NCI-H2196 (cell line): ENCODE measurements around the gene GMPR2.

Source experiments
- DNase-seq: peaks from one replicate; lab custom pipeline; 2025; ENCODE audit not compliant: unreplicated experiment; lab: John Stamatoyannopoulos, UW

GMPR2 gene

DNA sequence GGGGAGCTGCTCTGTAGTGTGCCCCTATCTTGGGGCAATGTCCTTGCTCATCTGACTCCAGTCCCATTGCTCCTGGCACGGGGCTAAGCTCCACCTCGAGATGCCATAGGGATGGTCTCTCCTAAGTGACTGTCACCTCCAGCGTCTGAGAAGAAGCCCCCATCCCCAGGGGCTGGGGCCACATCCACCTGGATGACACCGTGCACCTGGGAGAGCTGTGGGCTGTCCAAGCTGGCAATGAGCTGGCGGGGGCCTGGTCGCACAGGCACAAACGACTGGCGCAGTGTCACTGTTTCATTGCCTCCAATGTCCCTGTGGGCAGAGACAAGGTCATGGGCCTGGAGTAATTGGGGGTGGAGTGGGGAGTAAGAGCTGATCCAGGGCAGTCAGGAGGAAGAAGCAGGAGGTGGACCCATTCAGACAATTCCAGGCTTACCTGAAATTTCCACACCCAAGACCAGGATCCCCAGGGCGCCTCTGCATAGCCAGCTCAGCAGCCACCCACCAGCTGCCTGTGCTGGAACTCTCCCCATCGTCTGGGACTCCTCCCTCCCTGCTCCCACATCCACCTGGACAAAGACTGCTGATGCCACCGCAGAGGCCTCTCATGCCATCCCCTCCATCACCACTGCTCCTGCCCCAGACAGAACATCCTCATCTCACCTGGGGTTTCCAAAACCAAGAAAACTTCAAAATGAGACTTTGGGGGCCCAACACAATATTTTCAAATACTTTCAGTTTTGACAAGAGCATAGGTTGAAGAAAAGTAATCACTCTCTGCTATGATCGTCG lies 16.7 kb downstream of the GMPR2 start:
- DNase-seq, result no peak

DNA sequence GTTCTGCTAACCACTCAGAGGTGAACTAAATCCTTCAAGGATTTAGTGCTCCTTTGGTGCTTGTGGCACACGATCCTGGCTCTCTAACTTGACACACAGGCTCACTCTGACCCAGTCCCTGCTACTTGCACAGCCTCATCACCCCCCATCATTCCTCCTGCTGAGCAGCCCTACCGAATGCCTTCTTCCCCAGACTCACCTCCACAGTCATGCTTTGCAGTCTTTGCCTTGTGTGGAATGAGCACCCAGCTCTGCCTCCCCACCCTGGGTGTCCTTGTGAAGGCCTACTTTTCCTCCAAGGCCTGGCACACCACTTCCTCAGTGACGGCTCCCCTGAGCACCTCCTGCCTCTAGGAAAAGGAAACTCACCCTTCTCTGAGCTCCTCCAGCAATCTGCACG lies 17.6 kb downstream of the GMPR2 start:
- no peak for DNase-seq

DNA sequence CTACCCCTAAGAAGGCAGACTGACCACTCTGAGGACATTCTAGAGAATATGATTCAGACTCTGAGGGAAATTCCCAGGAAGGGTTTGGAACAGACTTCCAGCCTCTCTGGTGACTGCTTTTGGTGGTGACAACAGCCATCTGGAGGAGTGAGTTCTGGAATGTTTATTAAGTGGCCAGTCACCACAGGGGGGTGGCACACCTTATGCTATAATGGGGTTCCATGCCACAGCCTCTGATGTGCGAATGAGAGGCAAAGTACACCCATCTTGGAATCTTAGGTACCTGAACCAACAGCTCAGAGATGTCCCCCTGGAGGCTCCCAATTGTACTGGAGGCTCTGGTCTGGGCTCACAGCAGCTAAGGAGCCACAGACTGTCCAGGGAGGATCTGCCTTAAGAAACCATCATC lies 19.2 kb downstream of the GMPR2 start:
- no peak for DNase-seq

DNA sequence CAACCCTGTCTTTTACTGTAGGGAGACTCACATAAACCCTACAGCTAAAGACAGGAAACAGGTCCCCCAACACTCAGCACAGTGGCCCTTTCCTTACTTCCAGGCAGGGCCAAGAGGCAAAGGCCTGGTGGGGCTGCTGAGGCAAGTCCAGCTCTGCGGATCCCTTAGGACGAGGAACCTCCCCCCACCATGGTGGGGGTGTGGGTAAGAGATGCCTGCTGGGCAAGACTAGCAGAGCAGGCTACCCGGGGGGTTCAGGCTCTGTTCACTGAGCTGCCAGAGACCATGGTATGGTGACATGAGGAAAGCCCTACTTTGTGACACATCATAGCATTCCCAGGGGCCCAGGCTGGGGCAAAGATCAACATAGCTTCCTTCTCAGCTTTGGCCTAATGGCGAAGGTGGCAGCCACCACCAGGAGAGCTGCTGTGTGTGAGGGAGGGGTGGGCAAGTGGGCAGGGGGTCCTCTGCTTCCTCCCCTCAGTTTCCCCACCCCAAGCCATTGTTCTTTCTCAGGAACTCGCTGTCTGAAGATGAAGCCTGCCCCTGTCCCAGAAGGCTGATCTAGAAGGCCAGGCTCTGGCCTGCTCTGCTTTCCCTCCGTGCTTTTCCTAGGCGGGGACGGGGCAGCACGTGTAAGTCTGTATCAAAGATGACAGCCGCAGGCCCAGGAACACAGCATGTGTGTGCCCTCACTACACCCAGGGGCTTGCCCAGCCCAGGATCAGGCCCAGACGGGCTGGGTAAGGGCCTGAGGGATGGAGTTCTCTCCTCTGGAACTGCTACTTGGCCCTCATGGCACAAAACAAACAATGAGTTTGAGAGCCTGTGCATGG lies 19.8 kb downstream of the GMPR2 start:
- no peak for DNase-seq

DNA sequence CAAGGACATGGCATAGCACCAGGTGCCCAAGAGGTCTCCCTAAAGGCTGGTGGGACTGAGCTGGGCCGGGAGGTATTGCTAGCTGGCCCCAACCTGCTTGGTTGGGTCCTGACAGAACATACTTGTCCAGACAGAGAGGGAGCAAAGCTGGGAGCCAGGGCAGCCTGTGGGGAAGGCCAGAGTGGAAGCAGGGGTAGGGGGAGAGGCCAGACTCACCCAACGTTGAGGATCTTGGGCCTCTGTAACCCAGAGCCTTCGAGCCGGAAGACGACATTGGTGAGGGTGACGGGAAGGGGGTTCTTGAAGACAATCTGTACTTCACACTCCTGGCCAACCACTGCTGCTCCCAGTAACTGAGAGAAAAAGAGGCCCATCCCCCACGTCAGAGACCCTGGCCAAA lies 21.2 kb downstream of the GMPR2 start:
- no peak for DNase-seq

- no peak for DNase-seq
Measured at GRCh38 chr14:24254630-24255392, 22.1 kb downstream of the GMPR2 start.

DNA sequence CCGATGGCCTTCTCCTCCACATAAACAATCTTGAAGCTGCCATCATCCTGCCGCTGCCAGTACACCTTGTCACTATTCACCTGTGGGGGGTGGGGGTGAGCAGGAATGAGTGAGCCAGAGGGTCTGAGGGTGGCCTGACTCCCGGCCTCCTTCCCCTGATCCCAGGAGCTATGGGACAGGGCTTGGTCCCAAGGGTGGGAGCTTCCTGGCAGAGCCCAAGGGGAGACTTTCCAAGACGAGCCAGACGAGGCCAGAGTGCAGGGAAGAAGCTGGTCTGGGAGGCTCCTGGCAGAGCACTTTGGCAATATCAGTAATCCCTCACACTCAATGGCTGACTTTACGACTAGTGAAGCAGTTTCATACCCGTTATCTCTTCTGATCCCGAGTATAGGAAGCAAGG lies 22.7 kb downstream of the GMPR2 start:
- DNase-seq, result no peak

GRCh38 chr14:24255931-24256711 lies 23.4 kb downstream of the GMPR2 start:
- no peak for DNase-seq

DNA sequence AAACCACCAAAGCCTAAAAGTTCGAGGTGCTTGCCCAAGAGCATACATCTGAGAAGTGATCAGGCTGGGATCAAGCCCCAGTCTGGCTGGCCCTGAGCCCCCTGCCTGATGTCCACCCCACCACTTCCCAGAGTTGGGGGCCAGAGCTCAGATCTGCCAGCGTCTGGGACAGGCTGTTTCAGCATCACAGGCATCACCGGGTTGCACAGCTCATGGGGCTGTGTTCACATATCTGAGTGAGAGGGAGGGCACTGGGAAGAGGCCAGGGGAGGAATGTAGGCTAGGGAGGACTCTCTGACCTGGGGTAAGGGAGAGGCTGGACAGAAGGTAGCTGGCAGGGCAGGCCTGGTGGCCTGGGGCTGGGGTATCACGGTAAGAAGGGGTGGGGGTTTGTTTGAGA lies 24.2 kb downstream of the GMPR2 start:
- no peak for DNase-seq

DNA sequence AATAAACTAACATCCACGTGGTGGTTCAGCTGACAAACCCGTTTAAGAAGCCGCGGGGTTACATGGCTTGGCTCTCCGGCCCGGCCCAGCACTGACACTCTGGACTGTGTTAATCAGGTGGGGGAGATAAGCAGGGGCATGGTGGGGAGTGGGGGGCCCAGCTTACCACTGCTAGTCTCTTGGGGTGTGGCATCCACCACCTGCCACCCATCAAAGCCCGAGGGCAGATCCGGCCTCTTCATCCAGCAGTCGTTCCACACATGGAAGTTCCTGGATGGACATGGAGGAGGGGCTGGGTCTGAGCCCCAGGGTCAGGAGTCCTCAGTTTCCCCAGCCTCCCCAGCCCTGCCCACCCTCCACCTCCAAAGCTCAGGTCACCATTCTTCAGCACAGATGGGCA lies 25.4 kb downstream of the GMPR2 start:
- DNase-seq, result no peak

- DNase-seq, result no peak
Measured at GRCh38 chr14:24258548-24259265, 26.0 kb downstream of the GMPR2 start.

DNA sequence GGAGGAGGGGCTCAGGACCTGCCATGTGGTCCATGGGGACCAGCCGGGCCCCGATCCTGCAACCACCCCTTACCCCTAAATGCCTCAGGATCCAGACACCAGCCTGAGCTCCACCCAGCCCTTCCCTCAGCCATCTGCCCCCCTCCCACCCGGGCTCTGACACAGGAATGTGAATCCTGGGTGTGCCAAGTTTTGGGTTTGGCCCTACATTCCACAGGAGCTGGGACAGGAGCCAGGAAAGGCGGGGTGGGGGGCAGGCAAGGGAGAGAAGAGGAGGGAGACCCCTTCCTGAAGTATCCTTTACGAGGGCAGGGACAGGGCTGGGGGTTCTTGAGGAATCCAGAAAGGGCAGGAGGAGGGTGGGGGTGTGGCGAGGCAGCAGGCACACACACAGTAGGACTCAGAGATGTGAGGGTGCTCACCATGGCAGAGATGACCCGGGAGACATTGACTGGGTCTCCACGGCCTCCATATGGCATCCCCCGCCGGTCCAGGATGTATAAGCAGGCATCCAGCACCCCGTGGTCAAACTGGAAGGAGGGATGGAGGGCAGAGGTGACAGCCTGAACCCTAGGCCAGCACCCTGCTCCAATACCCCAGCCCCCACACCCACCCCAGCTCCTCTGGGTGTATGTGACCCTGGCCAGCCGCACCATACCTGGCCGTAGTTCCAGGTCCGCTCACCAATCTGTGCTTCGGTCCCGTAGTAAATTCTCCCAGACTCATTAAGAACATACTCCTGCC lies 26.7 kb downstream of the GMPR2 start:
- DNase-seq, result no peak

GRCh38 chr14:24260026-24260779 lies 27.5 kb downstream of the GMPR2 start:
- DNase-seq, result no peak

- no peak for DNase-seq
Measured at GRCh38 chr14:24260780-24261157, 28.0 kb downstream of the GMPR2 start.

DNA sequence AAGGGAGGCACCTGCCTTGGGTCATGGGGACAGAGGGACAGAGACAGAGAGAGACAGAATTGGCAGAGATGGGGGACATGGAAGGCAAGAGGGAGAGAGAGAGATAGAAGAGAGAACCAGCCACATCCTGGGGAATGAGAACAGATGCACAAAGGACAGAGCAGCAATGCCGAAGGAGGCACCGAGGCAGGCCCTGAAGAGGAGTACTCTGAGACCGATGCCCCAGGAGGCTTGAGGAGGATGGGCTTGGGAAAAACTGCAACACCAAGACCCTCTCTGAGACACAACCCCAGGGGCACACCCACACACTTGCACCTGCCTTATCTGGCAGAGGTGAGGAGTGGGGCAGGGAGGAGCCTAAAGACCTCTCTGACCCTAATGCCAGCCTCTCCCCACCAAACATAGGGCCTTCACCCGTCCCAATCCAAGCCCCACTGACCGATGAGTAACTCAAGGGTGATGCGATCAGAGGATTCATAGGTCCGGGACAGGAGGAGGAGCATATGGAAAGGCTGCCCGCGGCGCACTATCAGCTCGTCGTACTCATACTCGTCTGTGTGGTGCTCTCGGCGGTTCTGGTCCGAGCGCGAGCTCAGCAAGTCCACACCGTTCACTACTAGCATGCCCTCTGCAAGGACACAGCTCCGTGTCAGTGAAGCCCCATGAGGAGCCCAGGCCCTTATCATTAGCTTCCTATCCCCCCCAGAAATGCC lies 28.7 kb downstream of the GMPR2 start:
- DNase-seq, result no peak

DNA sequence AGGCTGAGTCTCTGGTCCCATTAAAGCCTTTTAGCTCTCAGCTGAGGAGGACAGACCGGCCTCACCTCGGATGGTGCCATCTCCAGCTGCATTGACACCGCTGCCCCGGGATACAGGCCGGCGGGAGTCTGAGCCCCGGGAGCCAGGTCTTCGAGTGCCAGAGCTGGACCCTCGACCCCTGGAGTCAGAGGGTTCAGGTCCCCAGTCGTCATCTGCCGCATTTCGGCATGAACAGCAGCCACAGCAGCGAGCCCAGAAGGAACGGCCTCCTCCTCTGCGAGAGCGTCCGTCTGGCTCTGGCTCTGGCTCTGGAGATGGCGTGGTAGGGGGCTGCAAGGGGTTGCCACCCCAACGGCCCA lies 29.2 kb downstream of the GMPR2 start:
- DNase-seq, result no peak

GRCh38 chr14:24262821-24263733 lies 30.3 kb downstream of the GMPR2 start, which contains the start of gene TGM1:
TGM1 (minus strand) TSS chr14:24263177; CDS start chr14:24262352, 825 bp downstream.
- no peak for DNase-seq
